GM18907 (cell line): ENCODE measurements around the gene SYT1.
A peak's percentile ranks its signal among the peaks of the same experiment; 100 is the strongest.
"Not testable (repeated sequence)": the region's sequence is repeated elsewhere in the genome, so short reads cannot be mapped to it uniquely, and the experiment has no call there.

ENCODE experiments used
- ATAC-seq: cut with Tn5 transposase; IDR thresholded peaks from one replicate; pipeline ENCODE4 v1.9.1; 2021; ENCODE audit warnings: mild to moderate bottlenecking, moderate library complexity; ENCODE audit not compliant: unreplicated experiment

Gene SYT1

GRCh38 chr12:78864403-78864869, at the start of gene SYT1:
Gene SYT1, plus strand, starts transcription at chr12:78864774.
- ATAC-seq, result peak; percentile 44

- no peak for ATAC-seq
These were observed 46.1 kb upstream of the SYT1 start for GRCh38 chr12:78818487-78818886.

- ATAC-seq, result no peak
These were observed 43.6 kb upstream of the SYT1 start for GRCh38 chr12:78820946-78821345.

- no peak for ATAC-seq
These were observed 39.7 kb upstream of the SYT1 start for GRCh38 chr12:78824918-78825317.

- no peak for ATAC-seq
These were observed 34.9 kb upstream of the SYT1 start for GRCh38 chr12:78829690-78830089.

GRCh38 chr12:78835493-78835892, 29.1 kb upstream of the SYT1 start:
- no peak for ATAC-seq

- ATAC-seq, result not testable (repeated sequence)
These were observed 24.0 kb upstream of the SYT1 start for GRCh38 chr12:78840518-78841019.

GRCh38 chr12:78853231-78853630, 11.3 kb upstream of the SYT1 start:
- no peak for ATAC-seq

GRCh38 chr12:78863482-78864402, 832 bp upstream of the SYT1 start:
- ATAC-seq, result peak; percentile 60

- peak; percentile 34 for ATAC-seq
These were observed 393 bp downstream of the SYT1 start for GRCh38 chr12:78864870-78865463.

GRCh38 chr12:78865516-78865915, 942 bp downstream of the SYT1 start:
- ATAC-seq, result no peak

- ATAC-seq, result no peak
These were observed 1.9 kb downstream of the SYT1 start for GRCh38 chr12:78866518-78866917.

GRCh38 chr12:78870539-78870938, 6.0 kb downstream of the SYT1 start:
- ATAC-seq, result no peak

GRCh38 chr12:78871566-78871965, 7.0 kb downstream of the SYT1 start:
- no peak for ATAC-seq

- ATAC-seq, result no peak
These were observed 13.9 kb downstream of the SYT1 start for GRCh38 chr12:78878459-78878858.

GRCh38 chr12:78878866-78879265, 14.3 kb downstream of the SYT1 start:
- ATAC-seq, result no peak

- ATAC-seq, result no peak
These were observed 15.5 kb downstream of the SYT1 start for GRCh38 chr12:78880078-78880477.

- ATAC-seq, result no peak
These were observed 17.1 kb downstream of the SYT1 start for GRCh38 chr12:78881685-78882084.

GRCh38 chr12:78885466-78885865, 20.9 kb downstream of the SYT1 start:
- ATAC-seq, result no peak

GRCh38 chr12:78886719-78887407, 22.3 kb downstream of the SYT1 start:
- ATAC-seq, result no peak

GRCh38 chr12:78887444-78887843, 22.9 kb downstream of the SYT1 start:
- no peak for ATAC-seq
